Measurements from ENCODE around the gene MCF2L. TPM values are rescaled to one million over a fixed set of nuclear protein-coding genes. Genes with fewer than 3 reads are reported as not detected.
A peak's percentile ranks its signal among the peaks of the same experiment; 100 is the strongest.

Gene MCF2L
- total and polyA plus RNA-seq, 8 donors = 16.0 to 83.6 (median 23.6) TPM

DNA sequence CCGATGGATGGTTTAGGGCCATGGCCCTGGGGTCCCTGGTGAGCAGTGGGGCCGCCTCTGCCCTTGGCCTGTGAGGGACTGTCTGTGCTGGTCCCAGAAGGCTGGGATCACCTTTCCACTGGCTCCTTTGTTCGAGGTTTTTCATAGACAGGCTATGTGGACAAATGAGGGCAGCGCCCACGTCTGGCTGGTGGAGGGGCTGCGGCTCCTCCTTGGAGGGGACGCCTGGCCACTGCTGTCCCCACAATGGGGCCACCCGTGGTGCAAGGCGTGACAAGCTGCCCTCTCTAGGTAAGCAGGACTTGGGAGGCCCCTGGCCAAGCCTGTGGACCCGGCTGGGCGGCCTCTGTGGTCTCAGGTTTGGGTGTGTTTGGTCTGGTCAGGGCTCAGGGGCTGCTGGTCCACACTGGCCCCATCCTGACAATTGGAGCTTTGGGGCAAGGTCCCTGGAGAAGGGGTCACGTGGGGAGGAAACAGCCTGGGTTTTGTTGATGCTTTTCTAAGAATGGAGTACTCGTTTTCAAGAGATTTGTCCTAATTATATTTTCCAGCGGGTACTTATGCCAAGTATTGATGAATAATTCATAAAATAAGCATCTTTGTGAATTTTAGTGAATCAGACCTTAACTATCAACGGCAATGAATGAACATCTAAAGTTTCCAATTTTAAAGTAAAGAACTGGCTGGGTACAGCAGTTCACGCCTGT is 33.3 kb downstream of the MCF2L start:
- Histone ChIP-seq H3K9me3 (no peaks in the 10 kb centered on the region), H3K36me3 (no peaks in the 10 kb centered on the region), H3K27me3 (no peaks in the 10 kb centered on the region), H3K4me1 (peaks cover 0 to 7% (median 0%) of the 10 kb centered on the region in 3 donors), H3K27ac (peak overlapping the region in 2 of 4 donors; percentile 33 to 37), H3K4me3 (peak overlapping the region; percentile 21 to 59 (median 36))
- DNase-seq (peak in 3 of 6 donors; percentile 27 to 73 (median 33)), FAIRE-seq (no peak), ATAC-seq (peak; percentile 39 to 72 (median 64))
- 50 to 52% methylated on average over 16 of the region's 16 CpGs for WGBS, 2 donors
- TF ChIP-seq, protein P1, sequence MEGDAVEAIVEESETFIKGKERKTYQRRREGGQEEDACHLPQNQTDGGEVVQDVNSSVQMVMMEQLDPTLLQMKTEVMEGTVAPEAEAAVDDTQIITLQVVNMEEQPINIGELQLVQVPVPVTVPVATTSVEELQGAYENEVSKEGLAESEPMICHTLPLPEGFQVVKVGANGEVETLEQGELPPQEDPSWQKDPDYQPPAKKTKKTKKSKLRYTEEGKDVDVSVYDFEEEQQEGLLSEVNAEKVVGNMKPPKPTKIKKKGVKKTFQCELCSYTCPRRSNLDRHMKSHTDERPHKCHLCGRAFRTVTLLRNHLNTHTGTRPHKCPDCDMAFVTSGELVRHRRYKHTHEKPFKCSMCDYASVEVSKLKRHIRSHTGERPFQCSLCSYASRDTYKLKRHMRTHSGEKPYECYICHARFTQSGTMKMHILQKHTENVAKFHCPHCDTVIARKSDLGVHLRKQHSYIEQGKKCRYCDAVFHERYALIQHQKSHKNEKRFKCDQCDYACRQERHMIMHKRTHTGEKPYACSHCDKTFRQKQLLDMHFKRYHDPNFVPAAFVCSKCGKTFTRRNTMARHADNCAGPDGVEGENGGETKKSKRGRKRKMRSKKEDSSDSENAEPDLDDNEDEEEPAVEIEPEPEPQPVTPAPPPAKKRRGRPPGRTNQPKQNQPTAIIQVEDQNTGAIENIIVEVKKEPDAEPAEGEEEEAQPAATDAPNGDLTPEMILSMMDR (IDR thresholded peaks at IDR 0.05) = peak in 3 of 4 donors; percentile 17 to 19 (median 18)
- intact Hi-C loops (cut with DNase I) = no loop called here

DNA sequence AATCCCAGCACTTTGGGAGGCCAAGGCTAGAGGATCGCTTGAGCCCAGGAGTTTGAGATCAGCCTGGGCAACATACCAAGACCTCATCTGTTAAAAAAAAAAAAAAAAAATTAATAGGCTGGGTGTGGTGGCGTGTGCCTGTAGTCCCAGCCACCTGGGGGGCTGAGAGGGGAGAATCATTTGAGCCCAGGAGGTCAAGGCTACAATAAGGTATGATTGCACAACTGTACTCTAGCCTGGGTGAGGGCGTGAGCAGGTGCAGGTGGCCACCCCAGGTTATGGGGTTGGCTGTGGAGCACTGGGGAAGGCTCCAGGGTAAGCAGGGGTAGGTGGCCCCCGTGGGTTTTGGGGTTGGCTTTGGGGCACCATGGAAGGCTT is 33.9 kb downstream of the MCF2L start:
- Histone ChIP-seq H3K36me3 (no peaks in the 10 kb centered on the region), H3K27me3 (no peaks in the 10 kb centered on the region), H3K4me3 (no peak overlapping the region), H3K27ac (no peak overlapping the region), H3K4me1 (peaks cover 0 to 7% (median 0%) of the 10 kb centered on the region in 3 donors), H3K9me3 (no peaks in the 10 kb centered on the region)
- DNase-seq (no peak), FAIRE-seq (no peak), ATAC-seq (no peak)
- 80 to 91% methylated on average over 4 of the region's 4 CpGs for WGBS, 2 donors
- intact Hi-C loops (cut with DNase I) = no loop called here
- TF ChIP-seq, protein P1 (IDR thresholded peaks at IDR 0.05) = no peak

DNA sequence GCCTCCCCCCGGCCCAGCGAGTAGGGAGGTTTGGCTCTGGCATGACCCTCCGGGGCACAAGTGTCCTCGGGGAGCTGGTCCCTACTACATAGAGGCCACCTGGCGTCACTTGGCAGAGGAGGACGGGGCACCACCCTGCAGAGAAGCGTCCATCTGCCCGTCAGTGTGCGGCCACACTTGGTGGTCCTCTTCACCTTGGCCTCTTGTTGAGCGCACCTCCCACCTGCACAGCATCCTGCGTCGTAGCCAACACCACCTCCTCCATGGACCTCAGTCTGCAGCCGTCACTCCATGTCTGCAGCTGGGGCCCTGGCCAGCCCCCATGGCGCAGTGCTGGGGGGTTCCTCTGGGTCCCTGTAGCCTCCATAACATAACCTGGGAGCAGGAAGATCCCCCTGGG is 35.1 kb downstream of the MCF2L start:
- H3K36me3 ChIP-seq = no peaks in the 10 kb centered on the region
- H3K9me3 ChIP-seq = no peaks in the 10 kb centered on the region
- intact Hi-C loops (cut with DNase I) = no loop called here
- FAIRE-seq = no peak
- peaks cover 0 to 7% (median 0%) of the 10 kb centered on the region in 3 donors for H3K4me1 ChIP-seq
- no peak overlapping the region for H3K27ac ChIP-seq
- no peak for DNase-seq
- 90 to 91% methylated on average over 14 of the region's 14 CpGs for WGBS, 2 donors
- H3K4me3 ChIP-seq = no peak overlapping the region
- H3K27me3 ChIP-seq = no peaks in the 10 kb centered on the region
- TF ChIP-seq, protein P1 (IDR thresholded peaks at IDR 0.05) = no peak
- ATAC-seq = no peak

DNA sequence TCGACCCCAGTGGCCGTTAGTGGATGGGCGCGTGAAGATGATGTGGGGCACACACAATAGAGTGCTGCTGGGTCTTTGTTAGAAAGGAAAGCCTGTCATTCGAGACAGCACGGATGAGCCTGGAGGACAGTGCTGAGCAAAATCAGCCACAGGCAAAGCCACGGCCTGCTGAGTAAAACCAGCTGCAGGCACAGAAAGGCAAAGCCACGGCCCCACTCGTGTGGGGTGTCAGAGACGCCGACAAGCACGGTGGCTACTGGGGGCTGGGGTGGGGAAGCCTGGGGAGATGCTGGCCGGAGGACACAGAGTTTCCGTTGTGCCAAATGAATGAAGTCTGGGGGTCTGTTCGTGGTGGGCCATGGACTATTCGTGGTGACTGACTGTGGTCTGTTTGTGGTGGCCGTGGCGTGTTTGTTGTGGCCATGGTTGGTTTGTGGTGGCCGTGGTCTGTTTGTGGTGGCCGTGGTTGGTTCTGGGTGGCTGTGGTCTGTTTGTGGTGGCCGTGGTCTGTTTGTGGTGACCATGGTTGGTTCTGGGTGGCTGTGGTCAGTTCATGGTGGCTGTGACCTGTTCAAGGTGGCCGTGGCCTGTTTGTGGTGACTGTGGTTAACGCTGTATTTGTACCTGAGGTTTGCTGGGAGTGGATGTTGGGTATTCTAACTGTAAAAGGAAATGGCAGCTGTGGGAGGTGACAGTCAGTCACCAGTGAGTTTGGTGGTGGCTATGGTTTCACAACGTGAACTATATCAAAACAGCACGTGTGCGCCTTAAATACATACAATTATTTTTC is 36.3 kb downstream of the MCF2L start:
- Histone ChIP-seq H3K4me1 (peaks cover 0 to 7% (median 0%) of the 10 kb centered on the region in 3 donors), H3K9me3 (no peaks in the 10 kb centered on the region), H3K27ac (no peak overlapping the region), H3K27me3 (no peaks in the 10 kb centered on the region), H3K36me3 (no peaks in the 10 kb centered on the region), H3K4me3 (no peak overlapping the region)
- TF ChIP-seq, protein P1 (IDR thresholded peaks at IDR 0.05) = no peak
- WGBS, 2 donors = 90 to 95% methylated on average over 26 of the region's 26 CpGs
- DNase-seq (no peak), ATAC-seq (no peak), FAIRE-seq (no peak)
- intact Hi-C loops (cut with DNase I) = no loop called here
